Activated CD4-positive, alpha-beta T cell treated with anti-CD3 and anti-CD28 coated beads for 1 hour (primary cell): ENCODE results near the gene WDR90.
A peak's percentile ranks its signal among the peaks of the same experiment; 100 is the strongest.

Experiments used
- DNase-seq: peaks from one replicate; pipeline ENCODE4 v3.0.0-alpha.2; 2020

WDR90 gene

GRCh38 chr16:662095-662494 lies 12.9 kb downstream of the WDR90 start:
- DNase-seq = no peak

GRCh38 chr16:662597-662996 lies 13.4 kb downstream of the WDR90 start:
- no peak for DNase-seq

GRCh38 chr16:666572-666971 lies 17.4 kb downstream of the WDR90 start:
- no peak for DNase-seq

- DNase-seq = no peak
Measured at GRCh38 chr16:667113-667779, 18.1 kb downstream of the WDR90 start.

GRCh38 chr16:667780-668518 lies 18.8 kb downstream of the WDR90 start, which contains the start of gene RHOT2:
RHOT2 (plus strand) TSS chr16:668132; CDS start chr16:668200, 68 bp downstream.
- DNase-seq = peak; percentile 86

- DNase-seq = no peak
Measured at GRCh38 chr16:668519-669171, 19.5 kb downstream of the WDR90 start.

- no peak for DNase-seq
Measured at GRCh38 chr16:669666-670065, 20.5 kb downstream of the WDR90 start.

GRCh38 chr16:670485-671352 lies 21.6 kb downstream of the WDR90 start:
- DNase-seq = no peak

- DNase-seq = no peak
Measured at GRCh38 chr16:671353-672131, 22.4 kb downstream of the WDR90 start.

- DNase-seq = no peak
Measured at GRCh38 chr16:672371-672770, 23.2 kb downstream of the WDR90 start.

- no peak for DNase-seq
Measured at GRCh38 chr16:672851-673250, 23.7 kb downstream of the WDR90 start.

GRCh38 chr16:673399-673991 lies 24.3 kb downstream of the WDR90 start:
- no peak for DNase-seq

GRCh38 chr16:674214-674881 lies 25.2 kb downstream of the WDR90 start:
- DNase-seq = no peak

- DNase-seq = no peak
Measured at GRCh38 chr16:674968-675883, 26.1 kb downstream of the WDR90 start, which contains the start of gene RHBDL1. RHBDL1 (plus strand) TSS chr16:675671; CDS start chr16:675791, 120 bp downstream.

GRCh38 chr16:675884-676564 lies 26.9 kb downstream of the WDR90 start:
- DNase-seq = no peak

GRCh38 chr16:676565-676902 lies 27.4 kb downstream of the WDR90 start:
- no peak for DNase-seq

GRCh38 chr16:676913-677312 lies 27.7 kb downstream of the WDR90 start:
- no peak for DNase-seq

- DNase-seq = no peak
Measured at GRCh38 chr16:677316-678190, 28.4 kb downstream of the WDR90 start.
